ENCODE results near the gene HLA-DMB. TPM values are rescaled to one million over a fixed set of nuclear protein-coding genes. Genes with fewer than 3 reads are reported as not detected.

The HLA-DMB gene
- total and polyA plus RNA-seq, 4 donors = 2.8 to 13.1 (median 7.7) TPM

- Histone ChIP-seq H3K9ac (ENCODE audit: low read depth in 1 of 2, low read length in 2 of 2) (no peak overlapping the region), H3K36me3 (ENCODE audit: control insufficient read depth in 4 of 4, insufficient read depth in 3 of 4, low read depth in 1 of 4, low read length in 3 of 4) (no peaks in the 10 kb centered on the region), H3K27me3 (ENCODE audit: control insufficient read depth in 4 of 4, insufficient read depth in 4 of 4, low read length in 3 of 4) (no peaks in the 10 kb centered on the region), H3K4me3 (ENCODE audit: low read depth in 1 of 3, low read length in 3 of 3) (no peak overlapping the region), H3K27ac (ENCODE audit: low read depth in 1 of 2, low read length in 2 of 2) (no peak overlapping the region), H3K9me3 (ENCODE audit: control insufficient read depth in 4 of 4, low read length in 3 of 4) (no peaks in the 10 kb centered on the region), H3K4me1 (ENCODE audit: control insufficient read depth in 4 of 4, insufficient read depth in 4 of 4, low read length in 3 of 4) (peaks cover 0 to 4% (median 1%) of the 10 kb centered on the region in 4 donors)
- WGBS = 95% methylated on average over 3 of the region's 3 CpGs
- TF ChIP-seq MAX (IDR thresholded peaks at IDR 0.05) = no peak
- TF ChIP-seq ZBTB33 (IDR thresholded peaks at IDR 0.05) = no peak
- TF ChIP-seq FOXA1 (IDR thresholded peaks at IDR 0.05) = no peak
- TF ChIP-seq TAF1 (conservative IDR thresholded peaks at IDR 0.05) = no peak
- TF ChIP-seq, protein P1, sequence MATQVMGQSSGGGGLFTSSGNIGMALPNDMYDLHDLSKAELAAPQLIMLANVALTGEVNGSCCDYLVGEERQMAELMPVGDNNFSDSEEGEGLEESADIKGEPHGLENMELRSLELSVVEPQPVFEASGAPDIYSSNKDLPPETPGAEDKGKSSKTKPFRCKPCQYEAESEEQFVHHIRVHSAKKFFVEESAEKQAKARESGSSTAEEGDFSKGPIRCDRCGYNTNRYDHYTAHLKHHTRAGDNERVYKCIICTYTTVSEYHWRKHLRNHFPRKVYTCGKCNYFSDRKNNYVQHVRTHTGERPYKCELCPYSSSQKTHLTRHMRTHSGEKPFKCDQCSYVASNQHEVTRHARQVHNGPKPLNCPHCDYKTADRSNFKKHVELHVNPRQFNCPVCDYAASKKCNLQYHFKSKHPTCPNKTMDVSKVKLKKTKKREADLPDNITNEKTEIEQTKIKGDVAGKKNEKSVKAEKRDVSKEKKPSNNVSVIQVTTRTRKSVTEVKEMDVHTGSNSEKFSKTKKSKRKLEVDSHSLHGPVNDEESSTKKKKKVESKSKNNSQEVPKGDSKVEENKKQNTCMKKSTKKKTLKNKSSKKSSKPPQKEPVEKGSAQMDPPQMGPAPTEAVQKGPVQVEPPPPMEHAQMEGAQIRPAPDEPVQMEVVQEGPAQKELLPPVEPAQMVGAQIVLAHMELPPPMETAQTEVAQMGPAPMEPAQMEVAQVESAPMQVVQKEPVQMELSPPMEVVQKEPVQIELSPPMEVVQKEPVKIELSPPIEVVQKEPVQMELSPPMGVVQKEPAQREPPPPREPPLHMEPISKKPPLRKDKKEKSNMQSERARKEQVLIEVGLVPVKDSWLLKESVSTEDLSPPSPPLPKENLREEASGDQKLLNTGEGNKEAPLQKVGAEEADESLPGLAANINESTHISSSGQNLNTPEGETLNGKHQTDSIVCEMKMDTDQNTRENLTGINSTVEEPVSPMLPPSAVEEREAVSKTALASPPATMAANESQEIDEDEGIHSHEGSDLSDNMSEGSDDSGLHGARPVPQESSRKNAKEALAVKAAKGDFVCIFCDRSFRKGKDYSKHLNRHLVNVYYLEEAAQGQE (IDR thresholded peaks at IDR 0.05) = no peak
- no peak for TF ChIP-seq YY1 (IDR thresholded peaks at IDR 0.05)
- TF ChIP-seq, protein P2, sequence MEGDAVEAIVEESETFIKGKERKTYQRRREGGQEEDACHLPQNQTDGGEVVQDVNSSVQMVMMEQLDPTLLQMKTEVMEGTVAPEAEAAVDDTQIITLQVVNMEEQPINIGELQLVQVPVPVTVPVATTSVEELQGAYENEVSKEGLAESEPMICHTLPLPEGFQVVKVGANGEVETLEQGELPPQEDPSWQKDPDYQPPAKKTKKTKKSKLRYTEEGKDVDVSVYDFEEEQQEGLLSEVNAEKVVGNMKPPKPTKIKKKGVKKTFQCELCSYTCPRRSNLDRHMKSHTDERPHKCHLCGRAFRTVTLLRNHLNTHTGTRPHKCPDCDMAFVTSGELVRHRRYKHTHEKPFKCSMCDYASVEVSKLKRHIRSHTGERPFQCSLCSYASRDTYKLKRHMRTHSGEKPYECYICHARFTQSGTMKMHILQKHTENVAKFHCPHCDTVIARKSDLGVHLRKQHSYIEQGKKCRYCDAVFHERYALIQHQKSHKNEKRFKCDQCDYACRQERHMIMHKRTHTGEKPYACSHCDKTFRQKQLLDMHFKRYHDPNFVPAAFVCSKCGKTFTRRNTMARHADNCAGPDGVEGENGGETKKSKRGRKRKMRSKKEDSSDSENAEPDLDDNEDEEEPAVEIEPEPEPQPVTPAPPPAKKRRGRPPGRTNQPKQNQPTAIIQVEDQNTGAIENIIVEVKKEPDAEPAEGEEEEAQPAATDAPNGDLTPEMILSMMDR (IDR thresholded peaks at IDR 0.05; ENCODE audit: low read depth, low read length, missing input control) = no peak
- no peak for TF ChIP-seq RAD21 (IDR thresholded peaks at IDR 0.05)
- TF ChIP-seq HNF4G (IDR thresholded peaks at IDR 0.05) = no peak
- TF ChIP-seq HNF4A (conservative IDR thresholded peaks at IDR 0.05) = no peak
- no peak for TF ChIP-seq JUND (IDR thresholded peaks at IDR 0.05)
- TF ChIP-seq EGR1 (IDR thresholded peaks at IDR 0.05; ENCODE audit: low read depth in 2 of 2) = no peak
- TF ChIP-seq NR2F2 (IDR thresholded peaks at IDR 0.05) = no peak
- no peak for TF ChIP-seq FOXA2 (IDR thresholded peaks at IDR 0.05)
- TF ChIP-seq RXRA (IDR thresholded peaks at IDR 0.05) = no peak
- TF ChIP-seq GABPA (IDR thresholded peaks at IDR 0.05 in 1 of 2, conservative IDR thresholded peaks at IDR 0.05 in 1 of 2) = no peak
- TF ChIP-seq, protein P3, sequence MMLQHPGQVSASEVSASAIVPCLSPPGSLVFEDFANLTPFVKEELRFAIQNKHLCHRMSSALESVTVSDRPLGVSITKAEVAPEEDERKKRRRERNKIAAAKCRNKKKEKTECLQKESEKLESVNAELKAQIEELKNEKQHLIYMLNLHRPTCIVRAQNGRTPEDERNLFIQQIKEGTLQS (IDR thresholded peaks at IDR 0.05) = no peak
- TF ChIP-seq SP1 (IDR thresholded peaks at IDR 0.05) = no peak
- DNase-seq (ENCODE audit: low spot score) = no peak
These were observed 9.2 kb upstream of the HLA-DMB start for GRCh38 chr6:32950010-32950409.

Data from liver (tissue), 9 donors.